HG03354 (cell line): ENCODE results near the gene SYTL1.

Experiments used
- ATAC-seq: cut with Tn5 transposase; IDR thresholded peaks from one replicate; pipeline ENCODE4 v1.9.1; 2021; ENCODE audit warnings: mild to moderate bottlenecking; ENCODE audit not compliant: unreplicated experiment, poor library complexity, severe bottlenecking

Gene SYTL1

DNA sequence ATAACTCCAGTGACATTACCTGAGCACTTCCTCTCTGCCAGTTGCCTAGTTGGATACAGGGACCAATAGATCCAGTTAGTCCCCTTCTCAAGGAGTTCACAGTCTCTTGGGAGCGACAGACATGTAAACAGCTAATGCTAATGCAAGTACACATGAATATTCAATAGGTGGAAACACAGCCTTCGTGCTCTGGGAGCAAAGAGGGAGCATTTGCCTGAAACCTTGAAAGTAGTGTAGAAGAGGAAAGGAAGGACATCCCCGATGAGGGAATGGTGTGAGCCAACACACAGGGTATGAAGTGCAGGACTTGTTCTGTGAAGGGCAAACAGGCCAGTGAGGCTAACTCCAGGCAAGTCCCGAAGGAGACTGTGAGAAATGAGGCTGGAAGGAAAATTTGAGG lies 23.7 kb upstream of the SYTL1 start:
- ATAC-seq = no peak

DNA sequence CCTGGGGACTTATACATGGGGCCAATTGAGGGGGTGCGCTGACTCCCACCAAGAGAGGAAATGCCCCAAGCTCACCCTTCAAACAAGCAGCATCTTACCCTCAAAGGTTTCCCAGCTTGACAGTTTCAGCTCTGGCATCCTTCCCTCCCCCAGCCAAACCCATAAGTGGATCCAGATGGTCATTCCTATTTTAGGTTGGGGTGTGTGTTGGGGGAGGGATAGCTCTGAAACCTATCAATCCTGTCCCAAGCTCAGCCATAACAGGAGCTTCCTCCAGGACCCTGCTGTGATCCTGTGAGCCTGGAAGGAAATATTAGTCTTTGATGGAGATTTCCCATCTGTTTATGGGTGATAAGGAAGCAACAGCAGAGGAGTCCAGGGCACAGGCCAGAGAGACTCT lies 23.2 kb upstream of the SYTL1 start:
- ATAC-seq = no peak

DNA sequence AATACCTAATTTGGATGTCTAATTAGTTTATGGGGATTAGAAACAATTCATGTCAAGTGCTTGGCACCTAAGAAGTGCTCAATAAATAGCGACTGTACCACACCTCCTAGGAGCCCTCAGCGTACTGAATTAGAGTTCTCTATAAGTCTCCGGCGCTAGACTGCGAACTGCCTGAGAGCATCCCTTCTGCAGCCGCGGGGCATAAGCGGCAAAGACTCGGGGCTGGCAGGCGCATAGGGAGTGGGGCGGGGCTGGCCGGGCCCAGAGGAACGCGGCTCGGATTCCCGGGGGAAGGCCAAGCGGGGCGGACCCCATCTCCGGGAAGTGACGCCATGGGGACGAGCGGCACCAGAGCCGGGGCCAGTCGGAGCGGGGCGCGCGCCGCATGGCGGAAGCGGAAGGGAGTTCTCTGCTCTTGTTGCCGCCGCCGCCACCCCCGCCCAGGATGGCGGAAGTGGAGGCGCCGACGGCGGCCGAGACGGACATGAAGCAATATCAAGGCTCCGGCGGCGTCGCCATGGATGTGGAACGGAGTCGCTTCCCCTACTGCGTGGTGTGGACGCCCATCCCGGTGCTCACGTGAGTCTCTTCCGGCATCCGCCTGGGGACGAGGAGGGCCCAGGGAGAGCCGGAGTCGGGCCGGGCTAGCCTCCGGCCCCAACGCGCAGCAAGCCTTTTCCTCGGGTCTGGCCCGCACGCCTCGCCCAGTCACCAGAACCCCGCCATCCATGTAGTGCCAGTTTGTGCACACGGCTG lies 19.8 kb upstream of the SYTL1 start, which contains the start of gene TMEM222:
TMEM222 (plus strand) TSS at position 351 of the 756 bp plus-strand sequence; CDS start at position 386, 35 bp downstream.
- peak; percentile 94 for ATAC-seq

DNA sequence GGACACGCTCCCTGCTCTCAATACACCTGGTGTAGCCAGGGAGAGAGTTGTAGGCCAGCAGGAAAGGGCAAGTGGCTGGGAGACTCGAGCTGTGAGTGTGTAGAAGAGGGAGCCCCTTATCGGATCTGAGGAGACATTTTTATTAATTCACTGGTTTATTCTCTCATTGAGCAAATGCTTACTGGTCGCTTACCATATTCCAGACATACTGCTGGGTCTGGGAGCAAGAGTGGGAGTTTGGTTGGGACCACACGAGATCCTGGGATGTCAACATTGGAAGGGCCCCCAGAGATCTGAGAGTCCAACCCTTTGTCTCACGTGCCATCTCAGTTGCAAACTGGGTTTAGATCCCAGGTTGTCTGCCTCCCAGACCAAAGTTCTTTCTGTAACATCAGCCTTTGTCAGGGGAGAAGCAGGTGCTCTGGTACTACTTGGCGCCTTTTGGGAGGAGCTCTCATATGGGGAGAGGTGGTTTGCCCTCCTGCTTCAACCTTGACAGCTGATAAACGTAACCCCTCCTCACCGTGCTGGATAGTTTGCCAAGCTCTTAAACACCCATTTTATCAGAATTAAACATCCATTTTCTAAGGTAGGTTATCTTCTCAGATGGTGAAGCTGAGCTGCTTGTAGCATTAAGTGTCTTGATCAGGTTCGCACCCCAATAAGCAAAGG lies 19.1 kb upstream of the SYTL1 start:
- ATAC-seq = no peak

DNA sequence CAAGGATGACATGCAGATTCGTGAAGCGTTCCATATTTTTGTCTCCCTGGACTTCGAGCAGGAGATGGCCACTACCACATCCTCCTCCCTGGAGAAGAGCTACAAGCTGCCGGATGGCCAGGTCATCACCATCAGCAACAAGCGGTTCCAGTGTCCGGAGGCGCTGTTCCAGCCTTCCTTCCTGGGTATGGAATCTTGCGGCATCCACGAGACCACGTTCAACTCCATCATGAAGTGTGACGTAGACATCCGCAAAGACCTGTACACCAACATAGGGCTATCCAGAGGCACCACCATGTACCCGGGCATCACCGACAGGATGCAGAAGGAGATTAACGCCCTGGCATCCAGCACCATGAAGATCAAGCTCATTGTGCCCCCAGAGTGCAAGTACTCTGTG lies 16.5 kb upstream of the SYTL1 start:
- no peak for ATAC-seq

DNA sequence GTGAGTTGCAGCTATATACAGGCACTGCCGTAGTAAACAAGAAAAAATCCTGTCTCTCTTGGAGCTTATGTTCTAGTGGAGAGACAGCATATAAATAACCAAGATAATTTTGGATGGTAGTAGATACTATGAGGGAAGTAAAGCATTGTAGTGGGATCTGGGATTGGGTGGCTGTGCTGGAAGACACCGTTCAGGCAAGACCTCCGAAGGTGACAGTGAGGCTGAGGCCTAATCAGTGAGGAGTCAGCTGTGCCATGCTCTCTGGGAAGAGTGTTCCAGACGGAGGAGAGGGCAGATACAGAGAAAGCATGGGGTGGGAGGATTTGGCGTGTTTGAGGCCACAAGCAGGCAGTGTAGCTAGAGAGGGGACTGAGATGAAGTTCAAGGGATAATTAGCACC lies 13.9 kb upstream of the SYTL1 start:
- ATAC-seq = no peak

DNA sequence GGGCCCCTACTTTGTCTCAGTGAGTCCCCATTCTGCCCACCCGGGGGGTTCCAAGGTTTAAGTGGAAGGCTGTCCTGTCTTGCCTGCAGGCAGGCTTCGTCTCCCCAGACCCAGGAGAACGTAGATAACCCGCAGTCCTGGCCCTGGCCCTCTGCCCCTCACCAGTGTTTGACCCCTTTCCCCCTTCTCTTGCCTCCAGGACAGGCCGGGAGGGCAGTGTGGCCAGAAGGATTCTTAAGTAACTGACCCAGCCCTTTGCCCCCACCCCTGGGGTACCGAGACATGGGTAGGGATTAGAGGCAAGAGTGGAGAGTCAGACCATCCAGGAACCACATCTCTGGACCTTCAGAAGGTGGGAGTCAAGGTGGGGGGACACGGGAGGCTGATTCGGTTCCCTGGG lies 11.0 kb upstream of the SYTL1 start:
- ATAC-seq = no peak

DNA sequence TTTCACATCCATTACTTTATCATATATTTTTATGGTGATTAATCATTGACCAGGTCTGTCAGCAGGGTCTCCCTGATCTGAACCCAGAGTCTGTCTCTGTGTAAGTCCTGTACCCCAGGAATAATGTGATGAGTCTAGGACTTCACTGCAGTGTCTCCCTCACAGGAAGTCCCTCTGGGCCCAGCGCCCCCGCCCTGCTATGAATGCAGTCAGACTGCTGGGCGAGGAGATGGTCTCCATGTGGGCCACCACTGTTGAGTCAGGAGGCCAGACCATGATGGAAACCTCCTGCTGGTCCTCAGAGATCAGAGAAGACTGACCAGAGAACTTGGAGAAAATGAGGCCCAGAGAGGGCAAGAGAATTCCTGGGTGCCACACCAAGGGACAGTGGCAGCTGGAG lies 10.4 kb upstream of the SYTL1 start:
- no peak for ATAC-seq

DNA sequence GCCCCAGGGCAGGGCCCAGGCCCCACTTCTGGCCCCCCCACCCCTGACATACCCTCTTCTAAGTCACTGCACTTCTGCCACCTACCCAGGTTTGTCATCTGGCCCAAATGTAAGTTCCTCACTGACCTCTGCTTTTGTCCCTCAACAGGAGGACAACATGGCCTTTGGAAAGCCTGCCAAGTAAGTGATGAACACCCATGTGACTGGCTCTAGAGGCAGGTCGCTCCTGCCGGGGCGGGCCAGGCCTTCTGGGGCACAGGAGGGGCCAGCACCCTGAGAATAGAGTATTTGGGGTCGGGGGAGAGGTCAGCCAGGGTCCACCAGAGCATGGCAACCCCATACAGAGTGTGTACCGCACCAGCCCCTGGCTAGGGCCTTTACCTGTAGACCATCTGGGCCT lies 9.9 kb upstream of the SYTL1 start:
- ATAC-seq = no peak

DNA sequence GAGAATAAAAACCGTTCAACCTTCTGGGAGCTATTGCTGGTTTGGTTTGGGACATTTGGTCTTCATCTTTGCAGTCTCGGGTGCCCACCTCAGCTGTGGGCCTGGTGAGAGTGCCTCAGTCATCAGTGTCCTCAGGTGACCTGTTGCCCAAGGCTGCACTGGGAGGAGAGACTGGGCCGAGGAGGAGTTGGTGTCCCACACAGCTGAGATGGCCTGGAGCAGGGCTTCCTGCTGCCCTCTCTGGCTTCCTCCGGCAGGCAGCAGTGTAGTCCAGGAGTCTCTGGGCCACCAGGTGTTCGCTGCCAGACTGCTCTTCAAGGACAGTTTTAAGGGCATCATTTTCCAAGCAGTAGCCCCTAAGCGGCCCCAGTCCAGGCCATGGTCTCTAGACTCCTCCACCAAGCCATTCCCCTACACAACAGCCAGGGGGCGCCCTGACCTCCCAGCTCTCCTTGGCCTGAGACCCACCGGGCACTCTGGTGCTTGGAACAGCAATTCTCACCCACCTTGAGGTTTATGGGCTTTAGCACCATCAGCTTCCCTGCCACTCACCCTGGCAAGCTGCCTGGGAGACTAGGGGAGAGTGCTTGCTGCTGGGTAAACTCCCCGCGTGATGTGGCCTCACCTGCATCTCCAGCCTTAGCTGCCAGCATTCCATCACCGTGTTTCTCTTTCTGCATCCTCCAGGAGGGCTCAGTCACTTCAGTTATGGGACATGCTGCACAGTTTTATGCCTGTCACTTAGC lies 9.1 kb upstream of the SYTL1 start:
- no peak for ATAC-seq

DNA sequence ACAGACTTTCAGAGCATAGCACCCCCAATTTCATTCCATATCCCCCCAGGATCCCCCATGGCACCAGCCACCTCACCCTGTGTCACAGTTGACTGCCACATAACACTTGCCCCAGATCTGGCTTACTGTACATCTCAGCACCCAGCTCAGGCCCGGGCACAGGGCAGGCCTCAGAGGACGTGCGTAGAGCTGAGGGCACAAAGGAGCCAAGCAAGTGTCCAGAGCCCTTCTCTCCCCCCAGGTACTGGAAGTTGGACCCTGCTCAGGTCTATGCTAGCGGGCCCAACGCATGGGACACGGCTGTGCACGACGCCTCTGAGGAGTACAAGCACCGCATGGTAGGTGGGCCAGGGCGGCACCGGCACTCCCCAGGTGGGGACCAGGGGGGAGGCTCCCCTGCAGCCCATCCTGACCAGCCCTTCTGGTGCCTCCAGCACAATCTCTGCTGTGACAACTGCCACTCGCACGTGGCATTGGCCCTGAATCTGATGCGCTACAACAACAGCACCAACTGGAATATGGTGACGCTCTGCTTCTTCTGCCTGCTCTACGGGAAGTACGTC lies 8.0 kb upstream of the SYTL1 start:
- ATAC-seq = no peak

DNA sequence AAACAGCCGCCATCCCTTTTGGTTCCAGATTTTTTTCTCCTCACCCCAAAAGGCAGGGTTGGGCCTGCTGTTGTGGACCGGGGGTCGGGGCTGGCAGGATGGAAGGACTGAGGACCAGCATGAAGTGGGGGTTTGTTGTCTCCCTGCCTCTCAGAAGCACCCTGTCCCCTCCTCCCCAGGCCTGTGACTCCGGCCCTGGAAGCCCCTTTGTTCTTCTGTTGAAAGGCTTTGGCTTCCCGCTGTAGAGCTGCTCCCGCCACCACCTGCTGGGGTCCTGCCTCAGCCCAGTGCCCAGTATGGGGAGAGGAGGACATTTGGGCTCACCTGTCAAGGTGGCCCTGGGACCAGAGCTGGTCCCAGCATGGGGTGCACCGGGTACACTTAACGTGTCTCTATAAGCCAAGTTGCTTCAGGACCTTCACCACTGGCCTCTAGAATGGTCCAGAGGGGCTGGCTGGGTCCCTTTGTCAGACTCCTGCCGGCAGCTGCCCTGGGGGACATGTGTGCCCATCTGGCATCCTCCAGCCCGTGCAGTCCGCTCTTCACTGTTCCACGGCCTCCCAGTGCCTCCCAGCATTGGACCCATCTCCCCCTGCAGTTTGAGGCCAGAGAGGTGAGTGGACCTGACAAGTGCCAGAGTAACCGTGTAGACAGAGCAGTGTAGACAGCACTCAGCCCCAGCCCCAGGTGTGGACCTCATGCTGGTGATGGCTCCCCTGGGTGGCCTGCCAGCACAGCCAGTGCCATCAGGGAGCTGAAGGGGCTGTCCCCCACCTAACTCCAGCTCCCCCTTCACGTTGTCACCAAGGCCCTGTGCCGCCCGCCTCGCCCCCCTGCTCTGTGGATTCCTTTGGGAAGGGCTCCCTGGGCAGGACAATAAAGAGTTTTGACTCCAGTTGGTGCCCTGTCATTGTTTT lies 6.1 kb upstream of the SYTL1 start:
- ATAC-seq = no peak

DNA sequence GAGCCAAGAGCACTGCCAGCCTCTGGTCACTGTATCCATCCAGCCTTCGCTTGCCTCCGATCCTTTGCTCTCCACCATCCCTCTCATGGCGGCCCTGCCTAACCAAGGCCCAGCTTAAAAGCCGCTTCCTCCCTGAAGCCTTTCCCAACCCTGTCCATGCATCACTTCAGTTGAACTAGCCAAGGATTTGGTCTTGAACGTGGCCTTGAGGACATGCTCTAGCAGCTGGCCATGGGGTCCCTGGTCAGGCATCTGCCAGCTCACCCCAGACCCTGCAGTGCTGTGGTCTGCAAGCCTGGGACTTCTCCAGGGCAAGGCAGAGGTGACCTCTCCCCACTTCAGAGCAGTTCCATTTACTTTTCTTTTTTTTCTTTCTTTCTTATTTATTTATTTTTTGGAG lies 5.1 kb upstream of the SYTL1 start:
- no peak for ATAC-seq

DNA sequence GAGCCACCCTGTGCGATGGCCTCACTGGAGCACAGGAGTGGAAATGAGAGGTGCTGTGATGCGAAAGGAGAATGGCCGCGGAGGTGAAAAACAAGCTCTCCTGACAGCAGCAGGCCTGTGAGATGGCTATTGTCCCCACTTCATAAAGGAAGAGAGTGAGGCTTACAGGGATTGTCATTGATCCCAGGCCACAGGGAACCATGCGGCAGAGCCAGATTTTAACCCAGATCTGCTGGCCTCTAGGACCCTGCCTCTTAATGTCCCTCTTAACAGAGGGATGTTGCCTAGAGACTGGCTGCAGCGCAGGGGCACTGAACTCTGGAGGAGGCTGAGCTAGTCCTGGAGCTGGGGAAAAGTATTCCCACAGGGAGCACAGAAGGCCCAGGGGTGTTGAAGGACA lies 3.1 kb upstream of the SYTL1 start:
- ATAC-seq = no peak

DNA sequence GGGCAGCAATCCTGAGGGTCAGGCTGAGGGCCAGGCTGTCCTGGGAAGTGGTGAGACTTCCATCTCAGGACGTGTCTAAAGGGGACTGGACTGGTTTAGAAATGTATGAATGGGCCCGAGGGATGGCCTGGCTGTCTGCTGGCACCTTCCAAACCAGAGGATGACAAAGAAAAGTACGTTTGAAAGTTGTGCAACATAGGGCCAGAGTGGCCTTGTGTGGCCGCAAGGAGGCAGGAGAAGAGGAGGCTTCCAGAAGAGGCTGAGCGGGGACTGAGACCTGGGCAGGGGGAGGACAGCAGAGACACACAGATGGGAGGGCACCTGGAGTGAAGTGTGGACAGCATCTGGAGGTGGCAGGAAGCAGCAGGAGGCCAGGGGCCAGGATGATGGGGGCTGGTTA lies 2.6 kb upstream of the SYTL1 start:
- no peak for ATAC-seq

DNA sequence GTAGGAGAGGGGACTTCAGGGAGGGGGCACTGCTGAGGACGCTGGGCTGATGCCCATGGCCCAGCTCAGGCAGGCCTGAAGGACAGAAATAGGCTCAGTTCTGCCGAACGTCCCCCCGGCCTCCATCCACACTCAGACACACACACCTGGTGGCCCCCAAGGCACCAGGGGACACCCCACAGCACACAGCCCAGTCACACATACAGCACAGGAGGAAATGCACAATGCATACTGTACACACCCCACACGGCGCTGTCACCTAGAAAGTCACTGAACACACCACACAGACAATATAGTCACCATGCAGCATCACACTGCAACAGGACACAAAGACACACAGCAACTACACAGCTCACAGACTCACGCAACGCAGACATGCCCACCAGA lies 562 bp downstream of the SYTL1 start:
- no peak for ATAC-seq

DNA sequence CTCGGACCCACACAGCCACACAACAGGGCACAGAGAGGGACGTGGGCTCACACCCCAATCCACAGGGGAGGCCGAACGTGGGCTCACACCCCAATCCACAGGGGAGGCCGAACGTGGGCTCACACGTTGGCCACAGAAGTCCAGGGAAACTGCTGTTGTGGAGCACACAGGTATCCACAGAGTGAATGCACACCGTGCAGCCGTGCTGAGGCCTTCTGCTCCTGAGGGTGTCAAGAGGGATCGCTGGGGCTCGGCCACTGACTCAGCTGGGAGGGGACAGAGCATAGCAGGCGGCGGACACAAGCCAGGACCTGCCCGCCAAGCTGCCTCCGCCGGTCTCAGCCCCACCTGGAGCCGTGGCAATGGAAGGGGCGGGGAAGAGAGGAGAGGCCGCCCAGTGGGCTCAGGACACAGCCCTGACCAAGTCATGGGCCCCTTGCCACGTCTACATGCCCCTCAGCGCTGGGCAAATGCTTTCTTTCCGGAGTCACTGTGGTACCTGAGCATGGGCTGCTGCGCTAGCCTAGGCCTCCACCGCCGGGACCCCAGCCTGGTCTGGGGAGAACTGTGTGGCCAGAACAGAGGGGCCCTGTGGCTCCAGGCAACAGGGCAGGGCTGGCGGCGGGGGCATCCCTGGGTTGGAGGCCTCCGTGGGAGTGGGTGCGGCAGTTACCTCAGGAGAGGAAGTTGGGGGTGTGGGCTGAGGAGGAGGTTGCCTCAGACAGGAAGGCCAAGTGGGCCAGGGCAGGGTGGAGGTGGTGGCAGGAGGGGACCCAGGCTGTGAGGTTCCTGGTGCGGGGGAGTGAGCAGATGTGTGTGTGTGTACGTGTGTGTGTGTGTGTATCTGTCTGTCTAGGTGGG lies 1.2 kb downstream of the SYTL1 start:
- ATAC-seq = no peak

DNA sequence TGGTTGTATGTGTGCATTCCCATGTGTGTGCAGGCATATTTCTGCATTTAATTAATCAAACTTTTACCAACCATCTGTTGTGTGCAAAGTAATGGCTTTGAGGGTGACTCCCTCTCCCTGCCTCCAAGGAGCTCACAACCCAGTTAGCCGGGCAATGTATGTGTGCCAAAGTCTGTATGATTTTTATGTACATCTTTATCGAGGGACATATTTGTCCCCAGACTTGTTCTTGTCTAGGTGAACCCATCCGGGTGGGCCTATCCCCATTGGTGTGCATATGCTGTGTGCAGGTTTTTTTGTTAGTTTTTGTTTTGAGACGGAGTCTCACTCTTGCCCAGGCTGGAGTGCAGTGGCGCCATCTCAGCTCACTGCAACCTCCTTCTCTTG lies 1.8 kb downstream of the SYTL1 start:
- ATAC-seq = no peak

DNA sequence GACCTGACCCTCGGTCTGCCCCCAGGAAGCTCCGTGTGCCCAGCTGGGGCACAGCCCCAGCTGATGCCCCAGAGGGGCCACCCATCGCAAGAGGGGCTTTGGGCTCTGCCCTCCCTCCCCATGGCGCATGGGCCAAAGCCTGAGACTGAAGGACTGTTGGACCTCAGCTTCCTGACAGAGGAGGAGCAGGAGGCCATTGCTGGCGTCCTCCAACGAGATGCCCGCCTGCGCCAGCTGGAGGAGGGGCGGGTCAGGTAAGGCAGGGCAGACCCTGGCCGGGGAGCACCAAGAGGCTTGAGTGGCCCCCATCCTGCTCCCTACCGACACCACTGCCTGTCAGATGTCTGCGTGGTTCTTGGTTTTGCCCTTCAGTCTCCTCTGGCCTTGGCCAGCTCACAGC lies 3.5 kb downstream of the SYTL1 start:
- ATAC-seq = no peak
